Measurements from ENCODE around the gene ZNF341. TPM values are rescaled to one million over a fixed set of nuclear protein-coding genes. Genes with fewer than 3 reads are reported as not detected.

ZNF341 gene
- polyA plus RNA-seq (2011; rRNA removed) = 1.3 and 2.9 TPM in 2 replicates
- polyA minus RNA-seq (2011; rRNA and poly(A)+ RNA removed) = 2.9 and 4.5 TPM in 2 replicates

DNA sequence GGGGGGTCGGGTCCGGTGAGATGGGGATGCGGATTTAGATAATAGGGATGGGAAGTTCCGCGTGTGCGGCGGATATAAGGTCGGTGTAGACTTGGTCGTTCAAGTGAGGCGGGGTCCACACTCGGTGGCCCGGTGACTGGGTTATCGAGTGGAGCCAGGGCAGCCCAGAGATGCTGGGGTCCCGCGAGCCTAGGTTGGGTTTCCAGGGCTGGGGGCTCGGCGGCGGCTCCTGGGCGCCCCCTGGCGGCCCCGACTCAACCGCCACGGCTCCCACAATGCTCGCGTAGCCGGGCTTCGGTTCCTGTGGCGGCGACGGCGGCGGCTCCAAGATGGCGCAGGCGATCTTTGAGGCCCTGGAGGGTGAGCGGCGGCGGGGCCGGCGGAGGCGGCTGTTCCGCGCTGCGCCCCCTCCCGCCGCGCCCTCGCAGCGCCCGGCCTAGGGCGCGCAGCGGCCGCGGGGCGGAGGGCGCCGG is at the start of gene ZNF341:
ZNF341 (plus strand) TSS at position 304 of the 473 bp plus-strand sequence; CDS start at position 330, 26 bp downstream.
- ChIA-PET POLR2A (interaction anchor here (0.6 kb wide), 1 partner anchor 15 kb away, joined by 3 read pairs; no protein-coding TSS in a partner anchor), CTCF (interaction anchor here (0.6 to 1.4 kb wide), 7 partner anchors 8 to 937 kb away, joined by 3 to 4 read pairs (median 3); partner anchors contain the start of gene PXMP4)
- DNase-seq (ENCODE audit: low read depth) = peak; percentile 9
- TF ChIP-seq, protein P1, sequence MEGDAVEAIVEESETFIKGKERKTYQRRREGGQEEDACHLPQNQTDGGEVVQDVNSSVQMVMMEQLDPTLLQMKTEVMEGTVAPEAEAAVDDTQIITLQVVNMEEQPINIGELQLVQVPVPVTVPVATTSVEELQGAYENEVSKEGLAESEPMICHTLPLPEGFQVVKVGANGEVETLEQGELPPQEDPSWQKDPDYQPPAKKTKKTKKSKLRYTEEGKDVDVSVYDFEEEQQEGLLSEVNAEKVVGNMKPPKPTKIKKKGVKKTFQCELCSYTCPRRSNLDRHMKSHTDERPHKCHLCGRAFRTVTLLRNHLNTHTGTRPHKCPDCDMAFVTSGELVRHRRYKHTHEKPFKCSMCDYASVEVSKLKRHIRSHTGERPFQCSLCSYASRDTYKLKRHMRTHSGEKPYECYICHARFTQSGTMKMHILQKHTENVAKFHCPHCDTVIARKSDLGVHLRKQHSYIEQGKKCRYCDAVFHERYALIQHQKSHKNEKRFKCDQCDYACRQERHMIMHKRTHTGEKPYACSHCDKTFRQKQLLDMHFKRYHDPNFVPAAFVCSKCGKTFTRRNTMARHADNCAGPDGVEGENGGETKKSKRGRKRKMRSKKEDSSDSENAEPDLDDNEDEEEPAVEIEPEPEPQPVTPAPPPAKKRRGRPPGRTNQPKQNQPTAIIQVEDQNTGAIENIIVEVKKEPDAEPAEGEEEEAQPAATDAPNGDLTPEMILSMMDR (IDR thresholded peaks at IDR 0.05; ENCODE audit: insufficient read depth, low read depth, low read length) = peak; percentile 77
- H3K4me3 ChIP-seq (ENCODE audit: low read depth, low read length) = peak within 1 kb of the TSS; percentile 55
- H3K36me3 ChIP-seq (ENCODE audit: control insufficient read depth, insufficient read depth, low read length) = no peaks in the 10 kb centered on the region; the same call in 1 of the 2 replicates
- H3K27me3 ChIP-seq (ENCODE audit: control insufficient read depth, insufficient read depth, low read length) = no peaks in the 10 kb centered on the region

- ChIA-PET CTCF (interaction anchor here (0.8 to 1.5 kb wide), 3 partner anchors 10 to 17 kb away, joined by 3 to 4 read pairs (median 3); no protein-coding TSS in a partner anchor), POLR2A (interaction anchor here (0.9 kb wide), 1 partner anchor 20 kb away, joined by 5 read pairs; no protein-coding TSS in a partner anchor)
- TF ChIP-seq, protein P1 (IDR thresholded peaks at IDR 0.05; ENCODE audit: insufficient read depth, low read depth, low read length) = no peak
- DNase-seq (ENCODE audit: low read depth) = no peak
- Histone ChIP-seq H3K36me3 (ENCODE audit: control insufficient read depth, insufficient read depth, low read length) (no peaks in the 10 kb centered on the region), H3K4me3 (ENCODE audit: low read depth, low read length) (peak overlapping the region; percentile 35), H3K27me3 (ENCODE audit: control insufficient read depth, insufficient read depth, low read length) (no peaks in the 10 kb centered on the region)
Observed at GRCh38 chr20:33684533-33685327, 47.1 kb upstream of the ZNF341 start.

- CTCF ChIA-PET = interaction anchor here (0.8 to 1.5 kb wide), 2 partner anchors 10 to 17 kb away, joined by 3 to 4 read pairs; no protein-coding TSS in a partner anchor
- POLR2A ChIA-PET = interaction anchor here (0.6 to 0.9 kb wide), 2 partner anchors 11 to 21 kb away, joined by 4 to 5 read pairs; no protein-coding TSS in a partner anchor
- no peaks in the 10 kb centered on the region for H3K27me3 ChIP-seq (ENCODE audit: control insufficient read depth, insufficient read depth, low read length)
- peak overlapping the region; percentile 35 for H3K4me3 ChIP-seq (ENCODE audit: low read depth, low read length)
- TF ChIP-seq, protein P1 (IDR thresholded peaks at IDR 0.05; ENCODE audit: insufficient read depth, low read depth, low read length) = no peak
- no peaks in the 10 kb centered on the region for H3K36me3 ChIP-seq (ENCODE audit: control insufficient read depth, insufficient read depth, low read length)
- DNase-seq (ENCODE audit: low read depth) = no peak
Observed at GRCh38 chr20:33685328-33686099, 46.3 kb upstream of the ZNF341 start.

DNA sequence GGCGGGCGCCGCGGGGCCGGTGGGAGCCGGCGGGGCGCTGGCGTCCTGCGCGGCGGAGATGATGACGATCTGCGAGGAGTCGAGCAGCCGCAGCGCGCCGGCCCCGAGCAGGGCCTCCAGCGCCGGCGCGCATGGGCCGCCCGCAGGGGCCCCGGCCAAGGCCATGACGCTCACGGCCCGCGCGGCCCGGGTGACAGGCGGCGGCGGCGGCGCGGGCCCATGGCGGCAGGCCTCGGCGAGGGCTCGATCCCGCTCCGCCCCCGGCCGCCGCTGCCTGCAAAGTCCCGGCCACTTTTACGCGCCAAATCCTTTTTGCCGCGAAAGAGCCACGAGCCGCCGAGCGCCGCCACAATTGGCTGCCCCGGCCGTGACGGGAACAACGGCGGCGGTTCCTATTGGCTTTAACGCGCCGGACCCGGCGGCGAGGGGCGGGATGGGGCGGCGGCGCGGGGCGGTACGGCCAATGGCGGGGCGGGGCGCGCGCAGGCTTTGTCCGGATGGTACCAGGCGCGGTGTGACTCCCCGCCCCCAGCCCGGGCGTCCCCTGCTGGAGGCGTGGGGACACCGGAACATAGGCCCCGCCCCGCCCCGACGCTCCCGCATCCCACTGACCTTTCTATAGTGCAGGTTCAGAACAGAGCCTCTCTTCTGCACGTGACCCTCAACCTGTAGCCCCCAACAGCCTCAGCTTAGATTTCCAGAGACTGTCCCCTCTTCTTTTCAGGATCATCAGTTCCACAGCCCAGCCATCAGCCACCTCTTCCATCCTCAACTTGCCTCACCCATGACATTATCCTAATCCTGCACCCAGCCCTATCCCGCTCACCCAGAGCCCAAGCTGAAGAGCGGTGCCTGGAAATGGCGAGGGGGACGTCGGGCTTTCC is 45.5 kb upstream of the ZNF341 start, which contains the start of gene E2F1:
E2F1 (minus strand) TSS at position 286 of the 884 bp plus-strand sequence; CDS start at position 165, 121 bp downstream.
- TF ChIP-seq, protein P1 (IDR thresholded peaks at IDR 0.05; ENCODE audit: insufficient read depth, low read depth, low read length) = peak; percentile 40
- no peaks in the 10 kb centered on the region for H3K36me3 ChIP-seq (ENCODE audit: control insufficient read depth, insufficient read depth, low read length)
- H3K27me3 ChIP-seq (ENCODE audit: control insufficient read depth, insufficient read depth, low read length) = no peaks in the 10 kb centered on the region
- POLR2A ChIA-PET = no interaction called here
- H3K4me3 ChIP-seq (ENCODE audit: low read depth, low read length) = peak within 1 kb of the TSS; percentile 35
- peak; percentile 52 for DNase-seq (ENCODE audit: low read depth)
- CTCF ChIA-PET = interaction anchor here (0.5 kb wide), 1 partner anchor 122 kb away, joined by 3 read pairs; no protein-coding TSS in a partner anchor
